Nucleus accumbens (tissue), 56 donors: Measurements from ENCODE around the gene PVALEF.
A peak's percentile ranks its signal among the peaks of the same experiment; 100 is the strongest.

Experiments
- DNase-seq, 56 donors: peaks; one replicate each; lab custom pipeline; 2025; lab: John Stamatoyannopoulos, UW

Gene PVALEF

GRCh38 chr17:81178136-81179091 lies 13.1 kb downstream of the PVALEF start:
- no peak for DNase-seq

GRCh38 chr17:81179220-81179619 lies 13.9 kb downstream of the PVALEF start:
- DNase-seq, result no peak

- no peak for DNase-seq
Observed at GRCh38 chr17:81179861-81180260, 14.6 kb downstream of the PVALEF start.

- no peak for DNase-seq
Observed at GRCh38 chr17:81180836-81181810, 15.8 kb downstream of the PVALEF start.

GRCh38 chr17:81181811-81182185 lies 16.5 kb downstream of the PVALEF start:
- no peak for DNase-seq

DNA sequence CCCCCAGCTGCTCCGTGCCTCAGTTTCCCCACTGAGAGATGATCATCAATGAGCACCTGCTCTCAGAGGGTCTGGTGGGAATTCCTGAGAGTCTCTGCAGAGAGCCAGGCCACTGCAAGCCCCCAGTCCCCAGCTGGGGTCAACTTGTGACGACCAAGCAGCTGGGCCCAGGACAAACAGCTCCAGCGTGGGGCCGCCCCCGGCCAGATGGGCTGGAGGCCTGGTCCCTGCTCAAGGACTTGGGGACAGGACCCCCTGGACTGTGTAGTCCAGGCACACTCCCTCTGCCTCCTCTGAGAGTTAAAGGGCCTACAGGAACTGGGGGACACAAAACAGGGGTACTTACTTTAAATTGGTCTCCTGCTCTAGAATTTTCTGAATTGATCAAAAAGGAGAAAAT lies 17.3 kb downstream of the PVALEF start:
- no peak for DNase-seq

GRCh38 chr17:81183316-81183715 lies 18.0 kb downstream of the PVALEF start:
- DNase-seq, result no peak

DNA sequence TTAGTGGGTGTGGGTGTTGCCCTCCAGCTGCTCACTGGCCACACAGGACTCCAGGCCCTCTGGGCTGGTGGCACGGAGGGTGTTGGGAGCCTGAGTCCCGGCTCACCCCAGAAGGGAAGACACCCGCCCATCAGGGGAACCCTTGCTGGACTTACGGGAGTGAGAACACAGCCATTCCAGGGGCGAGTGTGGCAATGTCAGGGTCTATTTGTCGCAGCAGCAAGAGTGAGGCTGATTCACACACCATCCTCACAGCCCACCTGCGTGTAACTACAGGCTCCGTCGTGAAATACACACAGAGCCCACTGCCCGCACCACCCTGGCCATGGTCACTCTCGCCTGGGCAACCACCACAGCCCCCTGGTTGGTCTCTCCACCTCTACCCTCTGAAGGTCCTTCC lies 18.5 kb downstream of the PVALEF start:
- DNase-seq, result no peak

- DNase-seq, result no peak
Observed at GRCh38 chr17:81184555-81184954, 19.2 kb downstream of the PVALEF start.

- no peak for DNase-seq
Observed at GRCh38 chr17:81186203-81186602, 20.9 kb downstream of the PVALEF start.

DNA sequence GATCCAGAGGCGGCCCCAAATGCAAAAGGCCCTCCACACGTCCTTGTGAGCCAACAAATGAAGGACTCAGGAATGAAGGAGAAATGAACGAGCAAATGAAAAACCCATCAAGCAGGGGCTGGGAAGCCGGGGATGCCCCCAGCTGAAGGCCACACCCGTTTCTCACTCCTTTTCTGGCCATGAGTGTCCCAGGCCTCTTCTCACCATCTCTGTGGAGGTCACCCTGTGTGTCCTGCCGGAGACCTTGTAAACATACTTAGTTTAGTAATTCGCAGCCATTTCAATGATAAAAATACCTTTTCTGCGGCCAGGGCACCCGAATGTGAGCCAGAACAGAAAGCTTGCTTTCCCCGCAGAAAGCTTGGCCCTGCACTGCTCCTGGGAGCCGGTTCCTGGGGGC lies 21.8 kb downstream of the PVALEF start:
- DNase-seq, result no peak

GRCh38 chr17:81187586-81188490 lies 22.5 kb downstream of the PVALEF start:
- no peak for DNase-seq

DNA sequence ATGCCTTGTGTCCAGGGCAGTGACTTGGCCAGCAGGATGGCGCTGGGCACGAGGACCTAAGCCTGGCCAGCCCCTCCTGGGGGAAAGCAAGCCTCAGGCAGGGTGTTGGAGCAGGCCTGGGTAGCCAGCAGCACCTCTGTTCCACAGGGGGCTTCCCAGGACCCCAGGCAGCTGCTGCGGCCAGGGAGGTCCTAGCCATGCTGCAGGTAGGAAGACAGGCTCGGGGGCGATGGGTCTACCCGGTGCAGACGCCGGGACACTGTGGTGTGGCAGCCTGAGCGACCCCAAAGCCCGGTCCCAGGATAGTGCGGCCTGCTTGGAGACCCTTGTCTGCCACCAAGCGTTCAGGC lies 23.2 kb downstream of the PVALEF start:
- no peak for DNase-seq

DNA sequence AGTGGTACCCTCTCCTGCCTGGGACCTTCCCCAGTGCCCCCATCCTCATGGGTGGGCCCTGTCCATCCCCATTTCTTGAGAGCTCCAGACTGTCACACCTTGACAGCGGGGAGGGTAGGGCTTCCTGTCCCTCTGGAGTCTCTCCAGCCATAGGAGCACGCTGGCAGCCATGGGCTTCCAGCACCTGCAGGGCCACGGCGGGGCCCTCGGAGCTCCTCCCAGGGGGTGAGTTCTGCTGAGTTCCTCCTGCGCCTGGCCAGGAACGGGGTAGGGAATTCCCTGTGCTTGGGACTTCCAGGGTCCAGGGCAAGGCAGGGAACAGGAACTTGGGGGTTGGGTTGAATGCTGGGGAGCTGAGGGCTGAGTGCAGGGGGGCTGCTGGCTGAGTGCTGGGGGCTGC lies 23.7 kb downstream of the PVALEF start:
- DNase-seq, result no peak

GRCh38 chr17:81189670-81190530 lies 24.6 kb downstream of the PVALEF start:
- peak in 22 of 56 donors; percentile 0 to 53 (median 22) for DNase-seq

GRCh38 chr17:81190591-81190990 lies 25.3 kb downstream of the PVALEF start:
- no peak for DNase-seq

GRCh38 chr17:81191116-81191515 lies 25.8 kb downstream of the PVALEF start:
- DNase-seq, result no peak

DNA sequence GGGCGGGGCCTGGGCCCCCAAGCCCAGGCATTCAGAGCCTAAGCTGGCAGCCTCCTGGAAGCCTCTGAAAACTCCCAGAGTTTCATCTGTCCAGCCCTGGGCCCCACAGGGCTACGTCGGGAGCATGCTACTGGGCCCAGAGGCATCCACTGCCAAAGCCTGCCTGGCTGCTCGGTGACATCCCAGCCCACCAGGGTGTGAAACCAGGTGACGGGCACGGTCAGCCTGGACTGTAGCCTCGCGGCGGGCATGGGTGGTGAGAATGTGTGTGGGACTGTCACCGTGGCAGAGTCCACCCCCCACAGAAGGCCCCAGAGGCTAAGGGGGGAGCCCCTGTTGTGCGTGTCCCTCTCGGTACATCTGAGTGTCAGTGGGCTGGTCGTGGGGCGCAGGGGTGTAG lies 26.3 kb downstream of the PVALEF start:
- DNase-seq, result no peak

DNA sequence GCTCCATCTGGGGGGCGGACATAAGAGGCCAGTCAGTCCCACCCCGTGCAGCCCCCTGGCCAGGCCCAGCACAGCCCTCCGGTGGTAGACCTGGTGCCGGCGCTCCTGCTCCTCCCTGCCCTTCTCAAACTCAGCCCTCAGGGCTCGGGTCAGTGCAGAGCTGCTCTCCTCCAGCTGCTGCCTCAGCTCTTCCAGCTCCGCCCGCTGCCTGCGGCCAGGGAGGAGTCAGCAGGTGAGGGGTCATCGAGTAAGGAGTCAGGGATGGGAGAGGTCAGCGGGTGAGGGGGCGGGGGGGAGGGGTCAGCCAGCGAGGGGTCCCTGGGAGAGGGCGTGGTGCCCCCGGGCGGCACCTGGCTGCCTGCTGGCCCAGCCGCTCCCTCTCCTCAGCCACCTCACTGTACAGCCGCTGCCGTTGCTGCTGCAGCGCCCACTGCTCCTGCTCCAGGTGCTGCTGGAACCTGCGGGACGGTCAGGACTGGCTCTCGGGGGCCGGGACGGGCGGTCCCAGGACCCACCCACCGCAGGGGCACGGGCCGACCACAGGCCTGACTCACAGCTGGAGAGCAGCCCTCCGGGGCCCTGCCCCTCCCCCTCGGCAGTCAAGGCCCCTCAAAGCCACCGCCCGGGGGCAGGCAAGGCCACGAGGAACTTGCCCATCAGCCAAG lies 27.2 kb downstream of the PVALEF start:
- no peak for DNase-seq
